Aorta (tissue), 5 donors: ENCODE measurements around the gene LARP4B. TPM values are rescaled to one million over a fixed set of nuclear protein-coding genes. Genes with fewer than 3 reads are reported as not detected.
A peak's percentile ranks its signal among the peaks of the same experiment; 100 is the strongest.

Source experiments
- ATAC-seq: fragments of 200-7000 bp; cut with Tn5 transposase; one replicate; pipeline ENCODE4 v1.9.1; 2022; ENCODE audit warnings: moderate library complexity; ENCODE audit not compliant: low FRiP score
- DNase-seq, 2 donors: peaks; one replicate each; pipeline ENCODE4 v3.0.0-alpha.2; 2020
- H3K27ac ChIP-seq, 2 donors: one replicate each; pipeline ENCODE4 v1.5.1; 2013; ENCODE audit warnings: low read length in 2 of 2, mild to moderate bottlenecking in 2 of 2, moderate library complexity in 2 of 2, control low read depth in 1 of 2, inconsistent platforms in 1 of 2, low read depth in 1 of 2
- H3K27me3 ChIP-seq, 2 donors: one replicate each; pipeline ENCODE4 v1.6.1; 2013; ENCODE audit warnings: control low read depth in 1 of 2, low read length in 1 of 2, mild to moderate bottlenecking in 1 of 2, moderate library complexity in 1 of 2; ENCODE audit not compliant: insufficient read depth in 2 of 2, control insufficient read depth in 1 of 2
- H3K36me3 ChIP-seq, 2 donors: one replicate each; pipeline ENCODE4 v1.6.1; 2013; ENCODE audit warnings: control low read depth in 1 of 2, low read length in 1 of 2, mild to moderate bottlenecking in 1 of 2; ENCODE audit not compliant: insufficient read depth in 2 of 2, control insufficient read depth in 1 of 2
- H3K4me1 ChIP-seq, 2 donors: one replicate each; pipeline ENCODE4 v1.6.1; 2013; ENCODE audit warnings: low read length in 2 of 2, control low read depth in 1 of 2, mild to moderate bottlenecking in 1 of 2, moderate library complexity in 1 of 2; ENCODE audit not compliant: insufficient read depth in 2 of 2, control insufficient read depth in 1 of 2
- H3K4me3 ChIP-seq, 2 donors: one replicate each; pipeline ENCODE4 v1.5.1; 2013; ENCODE audit warnings: low read length in 2 of 2, control low read depth in 1 of 2, mild to moderate bottlenecking in 1 of 2
- H3K9me3 ChIP-seq: one replicate; pipeline ENCODE4 v1.6.1; 2013; ENCODE audit warnings: mild to moderate bottlenecking, low read length; ENCODE audit not compliant: control insufficient read depth
- WGBS, 2 donors: extraction: QIAGEN DNeasy Blood & Tissue Kit; methylation state at CpG; one replicate each; pipeline ENCODE4 v1.1.7; 2013; 5-methylcytosine and 5-hydroxymethylcytosine counted together
- intact Hi-C, 2 donors: fragments of 100-400 bp; cut with DNase I; formaldehyde crosslinking; loops; one replicate each; pipeline versions ENCODE4 v1.14.2 to v1.15.0; 2022
- polyA plus RNA-seq, 2 donors: library from polyadenylated mRNA; stranded (reverse); fragments of 200-250 nt; gene quantifications; one replicate each; pipeline ENCODE4 v1.2.3, GENCODE V29; 2013
- total RNA-seq, 2 donors: library from RNA; stranded (reverse); fragmentation: NEBNext Ultra II Directional; extraction: Animal tissue kit (Norgen Biotek cat#: 25700); gene quantifications; one replicate each; pipeline ENCODE4 v1.2.1, GENCODE V29; 2021
- donor health status: healthy with polysubstance abuse.
- donor health status: Bipolar disorder and iron deficiency.
- donor health status: DM: no; HTN: no; CAD: no.
- donor health status: DM: no; HTN: no; CAD: no.
- donor health status: DM: yes; HTN: yes; CAD: no.

The LARP4B gene
- total and polyA plus RNA-seq, 4 donors = 8.1 to 82.4 (median 42.8) TPM

DNA sequence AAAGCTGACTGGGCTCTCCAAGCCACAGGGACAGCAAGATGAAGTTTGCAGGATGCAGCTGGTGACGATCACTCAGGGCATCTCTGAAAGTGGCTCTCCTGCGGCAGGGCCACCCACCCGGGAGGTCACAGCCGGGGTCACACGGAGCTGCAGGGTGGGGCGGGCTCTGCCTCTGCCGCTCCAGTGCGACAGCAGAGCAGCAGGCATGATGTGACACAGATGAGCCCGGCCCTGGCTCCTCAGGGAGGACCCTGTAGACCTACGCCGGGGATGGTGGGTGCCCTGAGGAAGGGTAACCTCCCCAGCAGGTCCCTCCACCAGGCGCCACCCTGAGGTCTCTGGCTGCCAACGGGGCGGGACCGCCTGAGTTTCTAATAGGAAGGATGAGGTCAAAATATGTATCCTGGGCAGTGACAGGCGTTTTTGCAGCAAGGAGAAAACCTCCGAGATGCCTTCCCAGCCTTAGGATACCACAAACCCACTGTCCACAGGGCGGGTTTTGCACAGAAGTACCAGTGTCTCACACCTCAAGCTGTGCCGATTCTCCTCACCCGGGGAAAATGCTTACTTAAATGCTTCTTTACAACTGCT, 127.2 kb downstream of the LARP4B start:
- ATAC-seq = no peak
- no peaks in the 10 kb centered on the region for H3K27me3 ChIP-seq
- WGBS, 2 donors = 56% methylated on average over 20 of the region's 20 CpGs

GRCh38 chr10:803041-803741, 128.3 kb downstream of the LARP4B start:
- Histone ChIP-seq H3K9me3 (no peaks in the 10 kb centered on the region), H3K4me3 (no peak overlapping the region), H3K27me3 (no peaks in the 10 kb centered on the region), H3K4me1 (no peaks in the 10 kb centered on the region), H3K36me3 (no peaks in the 10 kb centered on the region), H3K27ac (no peak overlapping the region)
- WGBS, 2 donors = 84% methylated on average over 25 of the region's 25 CpGs
- DNase-seq = no peak
- no peak for ATAC-seq
- intact Hi-C loops = no loop called here

More for the DNA sequence above, 127.2 kb downstream of the LARP4B start:
- no peak overlapping the region for H3K4me3 ChIP-seq
- no peak overlapping the region for H3K27ac ChIP-seq
- intact Hi-C loops = no loop called here
- H3K4me1 ChIP-seq = no peaks in the 10 kb centered on the region
- H3K9me3 ChIP-seq = no peaks in the 10 kb centered on the region
- no peaks in the 10 kb centered on the region for H3K36me3 ChIP-seq
- DNase-seq = no peak

GRCh38 chr10:802506-802905, 129.0 kb downstream of the LARP4B start:
- WGBS, 2 donors = 66 to 77% methylated on average over 9 of the region's 9 CpGs
- H3K9me3 ChIP-seq = no peaks in the 10 kb centered on the region
- no peak for ATAC-seq
- intact Hi-C loops = no loop called here
- no peak overlapping the region for H3K4me3 ChIP-seq
- no peaks in the 10 kb centered on the region for H3K36me3 ChIP-seq
- no peaks in the 10 kb centered on the region for H3K4me1 ChIP-seq
- DNase-seq = peak in 1 of 2 donors; percentile 55
- no peaks in the 10 kb centered on the region for H3K27me3 ChIP-seq
- H3K27ac ChIP-seq = no peak overlapping the region

- H3K27me3 ChIP-seq = no peaks in the 10 kb centered on the region
- WGBS, 2 donors = 97 to 100% methylated on average over 1 of the region's 1 CpG
- no peak overlapping the region for H3K27ac ChIP-seq
- DNase-seq (no peak), ATAC-seq (no peak)
- no peaks in the 10 kb centered on the region for H3K4me1 ChIP-seq
- H3K4me3 ChIP-seq = no peak overlapping the region
- intact Hi-C loops = no loop called here
- peaks cover 0 to 1% of the 10 kb centered on the region in 2 donors for H3K36me3 ChIP-seq
- peaks cover 2% of the 10 kb centered on the region for H3K9me3 ChIP-seq
Observed at GRCh38 chr10:797179-797578, 134.3 kb downstream of the LARP4B start.

- Histone ChIP-seq H3K36me3 (peaks cover 0 to 1% of the 10 kb centered on the region in 2 donors), H3K27me3 (no peaks in the 10 kb centered on the region), H3K4me3 (no peak overlapping the region), H3K9me3 (peaks cover 2% of the 10 kb centered on the region), H3K4me1 (no peaks in the 10 kb centered on the region), H3K27ac (no peak overlapping the region)
- intact Hi-C loops = no loop called here
- WGBS, 2 donors = 74% methylated on average over 4 of the region's 4 CpGs
- ATAC-seq = no peak
- no peak for DNase-seq
Observed at GRCh38 chr10:796233-796632, 135.3 kb downstream of the LARP4B start.

- Histone ChIP-seq H3K4me1 (no peaks in the 10 kb centered on the region), H3K27ac (no peak overlapping the region), H3K27me3 (no peaks in the 10 kb centered on the region), H3K4me3 (no peak overlapping the region), H3K9me3 (peaks cover 2% of the 10 kb centered on the region), H3K36me3 (peaks cover 0 to 1% of the 10 kb centered on the region in 2 donors)
- intact Hi-C loops = no loop called here
- peak in 1 of 2 donors; percentile 64 for DNase-seq
- WGBS, 2 donors = 92% methylated on average over 7 of the region's 7 CpGs
- ATAC-seq = no peak
Observed at GRCh38 chr10:794382-794956, 137.0 kb downstream of the LARP4B start.

DNA sequence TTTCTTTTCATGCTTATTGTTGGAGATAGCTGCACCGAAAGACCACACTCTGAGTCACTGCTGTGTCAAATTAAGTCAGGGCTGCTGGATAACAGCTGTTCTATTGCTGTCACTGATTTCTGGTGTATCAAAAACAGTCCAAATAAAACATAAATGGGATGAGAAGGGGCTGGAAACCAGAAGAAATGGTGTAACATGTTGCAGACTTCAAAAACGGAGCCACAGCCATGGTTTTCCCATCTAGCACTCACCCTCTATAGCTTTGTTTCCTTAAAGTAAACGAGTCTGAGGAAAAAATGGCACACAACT, 138.8 kb downstream of the LARP4B start:
- no peak overlapping the region for H3K4me3 ChIP-seq
- no peak for DNase-seq
- H3K27me3 ChIP-seq = no peaks in the 10 kb centered on the region
- intact Hi-C loops = no loop called here
- no peaks in the 10 kb centered on the region for H3K4me1 ChIP-seq
- H3K27ac ChIP-seq = no peak overlapping the region
- peaks cover 0 to 1% of the 10 kb centered on the region in 2 donors for H3K36me3 ChIP-seq
- peaks cover 2% of the 10 kb centered on the region for H3K9me3 ChIP-seq
- no peak for ATAC-seq
- WGBS, 2 donors = 58% methylated on average over 3 of the region's 3 CpGs

DNA sequence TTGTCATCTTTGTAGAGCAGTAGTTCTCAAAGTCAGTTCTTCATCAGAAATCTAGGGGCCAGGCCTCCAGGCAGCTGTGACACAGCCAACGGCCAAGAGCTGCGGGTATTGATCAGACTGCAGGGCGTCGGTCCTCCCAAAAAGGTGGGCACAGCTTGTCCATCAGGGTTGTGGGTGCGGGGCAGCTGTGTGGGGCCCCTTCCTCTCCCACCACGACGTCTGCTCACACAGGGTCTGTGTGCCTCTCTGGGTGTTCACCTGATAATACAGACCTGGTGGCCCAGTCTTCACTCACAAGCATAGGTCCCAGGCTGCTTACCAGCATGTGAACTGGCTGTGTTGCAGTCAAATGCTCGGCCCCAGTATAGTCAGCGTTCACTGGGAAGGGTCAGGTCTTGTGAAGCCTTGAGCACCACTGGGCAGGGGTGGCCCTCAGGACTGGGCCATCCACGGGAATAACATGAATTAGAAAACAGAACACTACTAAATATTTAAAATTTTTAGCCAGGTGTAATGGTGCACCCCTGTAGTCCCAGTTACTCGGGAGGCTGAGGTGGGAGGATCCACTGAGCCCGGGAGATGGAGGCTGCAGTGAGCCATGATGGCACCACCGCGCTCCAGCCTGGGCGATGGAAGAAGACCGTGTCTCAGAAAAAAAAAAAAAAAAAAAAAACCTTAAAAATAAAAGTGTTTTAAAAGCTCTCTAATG, 139.3 kb downstream of the LARP4B start:
- 87 to 91% methylated on average over 16 of the region's 16 CpGs for WGBS, 2 donors
- ATAC-seq (no peak), DNase-seq (peak in 1 of 2 donors; percentile 62)
- Histone ChIP-seq H3K9me3 (peaks cover 2% of the 10 kb centered on the region), H3K36me3 (peaks cover 0 to 1% of the 10 kb centered on the region in 2 donors), H3K27ac (no peak overlapping the region), H3K4me3 (no peak overlapping the region), H3K27me3 (no peaks in the 10 kb centered on the region), H3K4me1 (no peaks in the 10 kb centered on the region)
- intact Hi-C loops = no loop called here
